GM21576 (cell line): ENCODE data around the gene QRICH1.

ENCODE experiments used
- ATAC-seq: cut with Tn5 transposase; IDR thresholded peaks from one replicate; pipeline ENCODE4 v1.9.1; 2021; ENCODE audit warnings: mild to moderate bottlenecking, moderate library complexity; ENCODE audit not compliant: unreplicated experiment

Gene QRICH1

GRCh38 chr3:49093853-49094767 lies at the start of gene QRICH1:
Gene QRICH1, minus strand, starts transcription at chr3:49094071. Its CDS starts 17,054 bp downstream, at chr3:49077017.
- ATAC-seq = peak; percentile 68

GRCh38 chr3:49140080-49140479 lies 46.2 kb upstream of the QRICH1 start:
- ATAC-seq = no peak

- no peak for ATAC-seq
These were observed 41.6 kb upstream of the QRICH1 start for GRCh38 chr3:49135499-49135898.

- no peak for ATAC-seq
These were observed 40.8 kb upstream of the QRICH1 start for GRCh38 chr3:49134471-49135265.

GRCh38 chr3:49133226-49133951 lies 39.5 kb upstream of the QRICH1 start:
- no peak for ATAC-seq

GRCh38 chr3:49132437-49133225 lies 38.8 kb upstream of the QRICH1 start, which contains the start of gene LAMB2:
Gene LAMB2, minus strand, starts transcription at chr3:49133050. Its CDS starts 183 bp downstream, at chr3:49132867.
- ATAC-seq = no peak

- no peak for ATAC-seq
These were observed 38.2 kb upstream of the QRICH1 start for GRCh38 chr3:49132073-49132436.

- no peak for ATAC-seq
These were observed 37.7 kb upstream of the QRICH1 start for GRCh38 chr3:49131576-49131975.

- ATAC-seq = no peak
These were observed 37.2 kb upstream of the QRICH1 start for GRCh38 chr3:49131040-49131439.

GRCh38 chr3:49124991-49125670 lies 31.3 kb upstream of the QRICH1 start:
- no peak for ATAC-seq

- ATAC-seq = no peak
These were observed 30.3 kb upstream of the QRICH1 start for GRCh38 chr3:49124203-49124602.

- no peak for ATAC-seq
These were observed 29.8 kb upstream of the QRICH1 start for GRCh38 chr3:49123687-49124086.

GRCh38 chr3:49122886-49123545 lies 29.1 kb upstream of the QRICH1 start:
- ATAC-seq = no peak

GRCh38 chr3:49122451-49122850 lies 28.6 kb upstream of the QRICH1 start:
- ATAC-seq = no peak

GRCh38 chr3:49122022-49122421 lies 28.2 kb upstream of the QRICH1 start:
- ATAC-seq = no peak

GRCh38 chr3:49121132-49121736 lies 27.4 kb upstream of the QRICH1 start:
- ATAC-seq = no peak

GRCh38 chr3:49120438-49121131 lies 26.7 kb upstream of the QRICH1 start, which contains the start of gene USP19:
Gene USP19, minus strand, starts transcription at chr3:49120823. Its CDS starts 1,678 bp downstream, at chr3:49119145.
- peak; percentile 88 for ATAC-seq

- ATAC-seq = no peak
These were observed 26.2 kb upstream of the QRICH1 start for GRCh38 chr3:49120096-49120437.
